ENCODE results near the gene SHC3. TPM values are rescaled to one million over a fixed set of nuclear protein-coding genes. Genes with fewer than 3 reads are reported as not detected.

Gene SHC3
- total RNA-seq, 1 donor from 2014 or later: 49.3 TPM

DNA sequence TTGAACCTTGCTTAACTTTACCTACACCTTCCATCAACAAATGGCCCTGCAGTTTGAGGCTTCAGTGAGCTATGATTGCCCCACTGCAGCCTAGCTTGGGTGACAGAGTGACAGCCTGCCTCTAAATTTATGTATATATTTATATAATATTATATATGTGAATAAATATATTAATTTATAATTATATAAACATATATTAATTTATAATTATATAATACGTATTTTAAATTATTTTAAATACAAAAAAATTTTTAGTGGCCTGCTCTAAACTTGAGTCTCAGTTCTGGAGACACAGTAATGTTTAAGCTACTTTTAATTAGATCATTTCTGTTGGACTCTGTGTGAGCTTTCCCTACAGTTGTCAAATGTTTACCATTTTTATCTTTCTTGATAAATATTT lies 9.3 kb upstream of the SHC3 start:
- DNase-seq (ENCODE audit: low spot score in 2 of 2) (no peak), FAIRE-seq (no peak)

DNA sequence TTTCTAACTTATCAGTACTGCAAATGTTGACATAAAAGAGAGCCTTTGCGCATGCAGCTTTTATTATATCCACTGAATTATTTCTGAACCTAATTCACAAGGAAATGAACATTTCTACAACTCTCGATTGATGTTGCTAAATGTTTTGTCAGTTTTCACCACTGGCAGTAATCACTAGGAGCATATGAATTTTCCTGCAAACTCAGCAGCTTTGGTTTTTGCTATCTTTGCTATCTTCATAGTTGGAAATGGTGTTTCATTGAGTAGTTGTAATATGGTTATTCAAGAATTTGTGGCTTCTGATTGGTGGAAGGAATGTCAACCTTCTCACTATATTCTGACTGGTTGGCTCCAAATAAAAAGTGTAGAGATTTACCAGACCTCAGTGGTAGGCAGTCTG lies 8.9 kb upstream of the SHC3 start:
- DNase-seq (ENCODE audit: low spot score in 2 of 2) (no peak), FAIRE-seq (no peak)

DNA sequence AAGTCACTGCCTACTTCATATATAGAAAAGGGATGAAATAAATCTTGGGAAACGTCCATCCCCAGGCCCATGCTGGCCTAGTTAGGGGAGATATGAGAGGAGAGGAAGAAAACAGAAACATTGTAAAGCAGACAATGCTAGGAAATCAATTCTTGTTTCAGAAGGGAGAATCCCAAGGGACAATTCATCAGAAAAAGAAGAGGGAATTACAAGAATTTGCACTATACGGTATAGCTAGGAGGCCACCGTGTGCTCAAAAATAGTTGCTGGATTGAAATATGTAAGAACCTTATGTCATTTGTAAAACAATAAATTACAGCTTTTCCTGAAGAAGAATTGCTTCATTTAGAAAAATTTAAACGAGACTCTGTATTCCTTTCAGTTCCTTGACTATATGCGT lies 8.3 kb upstream of the SHC3 start:
- FAIRE-seq (no peak), DNase-seq (ENCODE audit: low spot score in 2 of 2) (no peak)

DNA sequence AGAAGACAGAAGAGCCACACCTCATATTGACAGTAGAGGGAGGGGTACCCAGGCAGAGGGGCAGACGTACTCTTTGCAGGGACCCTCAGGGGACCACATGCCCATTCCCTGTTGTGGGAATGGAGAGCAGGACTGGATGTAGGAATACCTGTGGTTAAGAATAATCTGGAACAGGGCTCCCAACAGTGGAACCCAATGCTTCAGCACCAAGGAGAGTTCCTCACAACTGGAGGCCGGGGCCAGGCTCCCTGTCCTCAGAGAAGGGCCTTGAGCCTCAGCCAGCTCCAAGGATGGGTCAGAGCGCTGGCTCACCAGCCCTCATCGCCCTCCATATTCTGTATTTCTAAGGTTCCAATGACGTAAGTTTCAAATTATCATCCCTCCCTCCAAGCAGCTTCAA lies 7.4 kb upstream of the SHC3 start:
- FAIRE-seq: no peak
- DNase-seq (ENCODE audit: low spot score in 2 of 2): no peak

DNA sequence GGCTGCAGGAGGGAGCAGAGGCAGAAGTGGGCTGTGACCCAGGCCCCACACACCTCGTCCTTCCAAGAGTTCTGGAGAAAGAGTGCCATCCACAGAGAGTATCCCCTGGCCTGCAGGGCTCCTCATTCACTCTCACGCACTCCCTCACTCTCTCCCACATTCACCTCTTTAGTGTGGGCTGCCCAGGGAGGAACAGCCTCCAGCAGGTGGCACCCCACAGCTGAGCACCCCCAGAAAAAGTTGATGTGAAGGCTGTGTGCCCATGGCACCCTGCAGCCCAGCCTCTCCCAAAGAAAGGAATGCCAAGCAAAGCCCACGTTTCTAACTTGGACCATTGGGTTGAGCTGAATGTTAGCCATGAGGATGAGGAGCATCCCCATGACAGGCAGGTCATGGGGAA lies 4.5 kb upstream of the SHC3 start:
- FAIRE-seq (no peak), DNase-seq (ENCODE audit: low spot score in 2 of 2) (no peak)

DNA sequence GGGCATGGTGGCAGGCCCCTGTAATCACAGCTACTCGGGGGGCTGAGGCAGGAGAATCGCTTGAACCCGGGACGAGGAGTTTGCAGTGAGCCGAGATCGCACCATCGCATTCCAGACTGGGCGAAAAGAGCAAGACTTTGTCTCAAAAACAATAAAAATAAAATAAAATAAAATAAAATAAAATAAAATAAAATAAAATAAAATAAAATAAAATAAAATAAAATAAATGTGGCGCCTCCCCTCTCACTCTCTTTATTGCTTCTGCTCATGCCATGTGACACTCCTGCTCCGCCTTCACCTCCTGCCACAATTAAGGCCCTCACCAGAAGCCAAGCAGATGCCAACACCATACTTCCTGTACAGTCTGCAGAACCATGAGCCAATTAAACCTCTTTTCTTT lies 3.8 kb upstream of the SHC3 start:
- FAIRE-seq: no peak

DNA sequence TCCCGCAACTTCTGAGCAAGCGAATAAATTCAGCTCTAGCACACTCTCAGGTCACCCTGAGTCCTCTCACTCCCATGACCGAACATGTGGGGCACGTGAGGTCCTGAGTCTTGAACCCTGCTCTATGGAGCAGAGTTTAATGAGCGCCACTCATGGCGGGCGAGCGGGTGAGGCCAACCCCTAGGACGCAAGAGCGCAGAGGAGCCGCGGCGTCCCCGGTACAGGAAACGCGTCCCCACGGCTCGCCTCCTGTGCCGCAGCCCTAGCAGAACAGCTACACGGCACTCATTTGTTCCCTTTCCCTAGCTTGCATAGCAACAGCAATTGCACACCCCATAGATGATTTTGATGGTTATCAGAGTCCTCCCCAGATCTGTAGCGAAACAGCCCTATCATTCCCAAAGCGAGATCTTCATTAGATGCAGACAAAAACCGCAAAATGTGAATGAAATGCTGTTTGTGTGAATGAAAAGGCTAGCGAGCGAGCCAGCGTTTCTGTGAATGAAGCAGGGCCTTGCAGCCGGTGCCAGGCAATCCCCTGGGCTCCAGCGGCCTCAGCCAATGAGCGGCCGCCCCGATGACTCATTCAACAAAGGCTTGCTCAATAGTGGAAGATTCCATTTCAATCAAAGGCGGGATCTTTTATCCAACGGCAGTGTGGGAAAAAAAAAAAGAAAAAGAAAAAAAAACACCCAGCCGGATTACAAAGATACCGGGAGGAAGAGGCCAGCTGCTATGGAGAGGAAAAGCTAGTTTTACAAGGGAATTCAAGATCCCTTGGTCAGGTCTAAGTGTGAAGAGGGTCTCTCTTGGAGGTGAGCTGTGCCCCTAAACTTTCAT lies 1.5 kb upstream of the SHC3 start:
- peak; percentile 86 to 88 for DNase-seq (ENCODE audit: low spot score in 2 of 2)
- FAIRE-seq: peak; percentile 94

More for the DNA sequence above, 3.8 kb upstream of the SHC3 start:
- DNase-seq (ENCODE audit: low spot score in 2 of 2): no peak

DNA sequence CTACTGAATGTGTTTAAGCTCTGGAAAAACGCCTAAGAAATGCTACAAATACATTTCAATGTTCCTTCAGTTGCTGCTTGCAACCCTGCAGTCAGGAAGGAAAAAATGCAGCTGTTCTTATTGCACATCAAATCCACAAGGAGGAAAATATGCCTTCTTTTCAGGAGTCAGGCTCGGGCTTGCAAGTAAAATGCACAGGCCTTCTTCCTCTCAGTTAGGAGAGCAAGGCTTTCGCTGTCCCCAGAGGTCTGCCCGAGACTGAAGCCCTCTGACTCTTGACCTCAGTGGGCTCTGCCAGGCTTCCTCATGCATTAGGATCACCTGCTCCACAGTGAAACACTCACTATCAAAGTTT lies 899 bp upstream of the SHC3 start:
- DNase-seq (ENCODE audit: low spot score in 2 of 2) (no peak), FAIRE-seq (no peak)

DNA sequence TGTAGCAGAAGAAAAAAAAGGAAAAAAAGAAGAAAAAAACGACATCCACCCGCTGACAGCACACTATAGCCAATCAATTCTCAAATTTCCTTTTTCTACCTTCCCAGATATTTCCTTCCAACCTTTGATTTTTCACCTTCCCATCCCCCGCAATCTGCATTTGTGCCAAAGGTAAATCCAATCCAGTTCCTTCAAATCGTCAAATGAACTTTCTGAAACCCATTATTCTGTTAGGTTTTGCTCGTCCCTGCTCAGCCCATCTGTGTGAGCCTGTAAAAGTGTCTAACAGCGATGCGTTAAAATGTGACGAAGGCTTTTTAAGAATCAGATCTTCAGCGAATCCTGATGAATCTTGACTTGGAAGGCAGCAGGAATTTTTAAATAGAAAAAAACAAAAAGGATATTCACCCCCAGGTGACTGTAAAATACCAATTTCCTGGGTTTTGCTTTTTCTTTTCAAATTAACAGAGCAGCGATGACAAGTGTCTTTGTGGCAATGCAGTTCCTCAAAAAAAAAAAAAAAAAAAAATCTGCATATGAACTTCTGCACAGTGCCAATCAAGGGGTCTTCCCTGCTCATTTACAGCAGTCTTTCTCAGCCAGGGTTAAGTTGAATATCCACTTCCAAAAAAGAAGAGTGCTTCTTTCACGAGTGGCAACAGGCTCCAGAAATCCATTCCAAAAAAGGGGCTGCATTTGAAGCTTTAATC lies 367 bp upstream of the SHC3 start:
- DNase-seq (ENCODE audit: low spot score in 2 of 2): no peak
- FAIRE-seq: no peak

DNA sequence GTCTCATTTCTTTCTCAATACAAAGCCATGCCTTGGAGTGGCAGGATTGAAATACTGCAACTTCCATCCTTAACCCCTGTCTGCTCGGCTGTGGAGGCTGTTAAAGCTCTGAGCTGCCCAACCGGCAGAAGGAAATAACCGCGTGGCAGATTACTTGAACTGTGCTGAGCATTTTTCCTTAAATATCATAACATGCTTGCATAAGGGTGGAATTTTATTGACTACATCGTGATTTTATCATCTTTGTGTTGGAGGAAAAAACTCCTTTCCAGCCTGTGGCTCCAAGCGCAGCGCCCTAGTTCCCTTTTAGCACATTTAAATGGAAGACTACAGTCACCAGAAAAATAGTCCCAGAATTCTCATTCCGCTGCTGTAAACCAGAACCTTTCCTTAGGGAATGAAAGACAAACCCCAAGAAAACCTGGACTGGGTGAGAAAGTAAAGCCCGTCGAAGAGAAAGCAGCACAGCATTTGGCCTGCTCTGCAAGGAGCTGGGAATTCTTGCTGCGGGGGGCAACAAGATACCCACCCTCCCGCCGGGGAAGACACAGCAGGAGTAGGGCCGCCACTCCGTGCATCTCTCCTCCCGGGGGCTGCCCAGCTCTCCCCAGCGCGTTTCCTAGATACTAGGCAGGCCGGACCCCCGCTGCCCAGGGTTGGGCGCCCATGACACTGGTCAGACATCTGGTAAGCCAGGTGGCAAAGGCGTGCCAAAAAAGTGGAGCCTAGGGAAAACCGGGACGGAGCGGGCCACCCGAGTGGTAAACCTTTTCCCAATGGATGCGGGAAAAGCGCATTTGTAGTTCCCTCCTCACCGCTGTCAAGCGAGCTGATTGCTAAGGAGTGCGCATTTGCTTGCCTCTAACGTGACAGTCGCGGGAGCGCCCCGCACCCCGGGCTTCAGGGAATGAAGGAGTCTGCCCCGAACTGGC lies 1.3 kb downstream of the SHC3 start:
- DNase-seq (ENCODE audit: low spot score in 2 of 2): no peak

DNA sequence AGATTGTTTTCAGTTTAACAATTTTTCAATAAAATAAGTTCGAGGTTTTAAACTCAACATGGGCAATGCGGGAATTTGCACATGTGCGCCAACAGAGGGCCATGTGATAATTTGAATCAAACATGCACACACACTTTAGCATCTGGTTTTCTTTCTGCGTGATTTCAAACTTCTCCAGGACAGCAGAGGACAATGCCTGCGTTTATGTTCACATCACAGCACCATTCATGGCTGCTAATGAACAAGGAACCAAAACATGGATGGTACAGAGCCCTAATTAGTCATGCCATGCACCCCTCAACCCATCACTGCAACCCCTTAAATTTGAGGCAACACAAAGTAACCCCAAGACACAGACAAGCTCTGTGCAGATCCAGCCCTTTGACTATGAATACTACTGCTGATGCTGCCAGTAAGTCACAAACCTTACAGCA lies 2.8 kb downstream of the SHC3 start:
- DNase-seq (ENCODE audit: low spot score in 2 of 2) (no peak), FAIRE-seq (no peak)

More for the DNA sequence above, 1.3 kb downstream of the SHC3 start:
- no peak for FAIRE-seq

DNA sequence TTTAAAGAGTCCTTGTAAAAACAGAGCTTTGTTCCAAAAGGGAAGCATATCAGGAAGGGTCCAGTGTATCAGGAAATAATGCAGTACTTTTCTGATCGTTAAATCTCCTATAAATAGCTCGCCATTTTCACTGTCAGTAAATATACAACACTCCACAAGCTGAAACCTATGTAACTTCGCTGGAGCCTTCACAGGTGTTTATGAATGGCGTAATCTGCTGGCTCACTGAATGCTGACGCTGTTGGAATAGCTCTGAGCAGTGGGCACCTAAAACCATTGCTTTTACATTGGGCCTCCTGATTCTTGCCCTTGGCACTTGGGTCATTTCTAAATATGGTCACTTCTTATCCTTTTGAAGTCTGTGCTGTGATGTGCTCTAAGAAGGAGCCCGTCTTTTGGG lies 4.3 kb downstream of the SHC3 start:
- FAIRE-seq: no peak

DNA sequence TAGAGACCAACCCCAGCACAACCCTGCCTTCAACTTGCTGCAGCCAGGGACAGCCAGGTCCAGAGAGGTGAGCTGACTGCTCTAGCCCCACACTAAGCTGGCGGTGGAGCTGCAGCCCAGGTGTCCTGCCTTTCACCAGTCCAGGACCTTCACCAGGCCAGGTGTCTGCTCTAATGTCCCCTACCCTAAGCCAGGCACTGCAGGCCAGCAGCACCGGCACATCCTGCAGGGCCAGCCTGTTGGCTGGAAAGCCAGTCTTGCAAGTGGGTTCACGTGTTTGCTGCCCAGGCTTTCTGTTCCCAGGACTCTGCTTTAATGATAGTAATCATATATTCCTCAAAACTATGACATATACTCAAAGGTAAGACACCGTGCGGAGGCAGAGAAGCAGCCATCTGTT lies 5.5 kb downstream of the SHC3 start:
- DNase-seq (ENCODE audit: low spot score in 2 of 2) (no peak), FAIRE-seq (no peak)

More for the DNA sequence above, 4.3 kb downstream of the SHC3 start:
- no peak for DNase-seq (ENCODE audit: low spot score in 2 of 2)

DNA sequence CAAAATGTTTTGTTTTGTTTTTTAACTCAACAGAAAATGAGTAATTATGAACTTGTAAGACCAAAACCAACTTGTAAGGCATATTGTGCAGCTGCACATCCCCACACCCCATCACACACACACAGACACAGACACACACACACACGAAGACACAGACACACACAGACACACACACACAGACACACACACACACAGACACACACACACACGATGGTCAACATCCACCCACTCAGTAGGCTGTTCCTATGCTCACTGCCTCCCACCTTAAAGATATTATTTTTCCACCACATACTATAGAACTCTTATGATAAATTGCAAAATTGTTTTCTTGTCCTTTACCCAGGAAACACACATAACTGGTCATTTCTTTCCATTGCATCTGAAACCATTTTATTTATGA lies 6.2 kb downstream of the SHC3 start:
- DNase-seq (ENCODE audit: low spot score in 2 of 2) (no peak), FAIRE-seq (no peak)

DNA sequence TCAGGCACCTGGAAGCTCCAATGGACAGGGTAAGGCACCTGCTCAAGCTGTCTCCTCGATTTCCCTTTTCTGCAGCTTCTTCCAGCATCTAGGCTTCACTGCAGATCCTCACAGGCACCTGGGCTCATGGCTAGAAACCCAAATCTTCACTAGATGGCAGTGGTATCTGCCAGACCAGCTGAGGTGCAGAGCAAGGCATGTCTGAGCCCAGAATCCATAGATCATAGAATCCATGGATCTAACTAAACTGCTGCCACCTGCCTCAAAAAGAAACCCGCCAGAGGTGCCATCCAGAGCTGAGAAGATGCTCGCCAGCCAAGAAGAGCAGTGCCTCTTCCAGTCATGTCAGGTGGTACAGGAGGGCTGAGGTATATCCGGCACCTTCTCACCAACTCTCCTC lies 6.9 kb downstream of the SHC3 start:
- no peak for DNase-seq (ENCODE audit: low spot score in 2 of 2)
- no peak for FAIRE-seq

DNA sequence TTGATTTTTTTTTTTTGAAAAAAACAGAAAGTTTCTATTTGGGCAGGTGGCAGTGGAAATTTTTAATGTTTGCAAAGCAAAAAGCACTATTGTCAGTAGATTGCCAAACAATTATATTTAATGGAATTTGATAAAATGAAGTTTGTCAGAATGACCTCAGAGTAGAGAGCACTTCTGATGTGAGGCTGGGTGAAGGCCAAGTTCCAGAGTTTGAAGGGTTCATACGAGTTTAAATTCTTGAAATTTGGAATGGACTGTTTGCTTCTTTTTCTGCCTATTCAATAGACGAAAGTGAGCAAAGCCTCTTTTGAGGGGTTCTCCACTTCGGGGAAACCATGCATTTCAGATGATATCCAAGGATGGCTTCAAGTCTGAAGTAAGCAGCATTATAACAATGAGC lies 7.4 kb downstream of the SHC3 start:
- FAIRE-seq (no peak), DNase-seq (ENCODE audit: low spot score in 2 of 2) (no peak)

DNA sequence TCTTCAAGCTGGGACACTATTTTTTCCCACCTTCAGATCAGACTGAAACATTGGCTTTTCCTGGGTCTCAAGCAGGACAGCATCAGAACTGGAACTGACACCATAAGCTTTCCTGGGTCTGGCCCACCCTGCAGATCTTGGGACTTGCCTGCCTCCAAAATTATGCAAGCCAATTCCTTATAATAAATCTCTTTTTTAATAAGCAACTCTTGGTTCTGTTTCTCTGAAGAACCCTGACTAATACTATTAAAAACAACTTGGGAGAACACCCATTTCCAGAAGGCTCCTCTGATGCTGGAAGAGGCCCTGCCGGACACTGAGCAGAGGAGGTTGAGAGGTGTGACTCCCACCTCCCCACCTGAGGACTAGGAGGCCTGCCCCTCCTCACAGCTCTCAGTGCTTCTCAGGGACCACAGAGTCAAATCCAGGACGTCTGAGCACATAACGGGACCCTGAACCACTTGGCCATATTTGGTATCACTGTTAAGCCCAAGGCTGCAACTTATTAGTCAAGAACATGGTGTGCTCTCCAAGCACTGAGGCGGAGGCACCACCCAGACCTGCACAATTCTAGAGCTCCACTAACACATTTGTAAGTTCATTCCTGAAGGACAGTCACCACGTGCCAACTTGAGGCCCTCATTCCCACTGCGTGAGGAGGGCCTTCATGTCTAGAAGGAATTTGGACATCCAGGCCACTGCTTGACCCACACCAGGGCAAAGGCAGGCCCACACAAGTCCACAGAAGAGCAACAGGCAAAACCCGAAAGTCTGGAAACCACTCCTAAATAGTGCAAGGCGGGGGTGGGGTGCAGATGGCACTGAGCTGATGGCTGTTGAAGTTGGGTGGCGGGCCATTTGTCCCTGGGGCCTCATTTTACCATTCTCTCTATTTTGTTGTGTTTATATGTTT lies 9.5 kb downstream of the SHC3 start:
- FAIRE-seq: no peak

DNA sequence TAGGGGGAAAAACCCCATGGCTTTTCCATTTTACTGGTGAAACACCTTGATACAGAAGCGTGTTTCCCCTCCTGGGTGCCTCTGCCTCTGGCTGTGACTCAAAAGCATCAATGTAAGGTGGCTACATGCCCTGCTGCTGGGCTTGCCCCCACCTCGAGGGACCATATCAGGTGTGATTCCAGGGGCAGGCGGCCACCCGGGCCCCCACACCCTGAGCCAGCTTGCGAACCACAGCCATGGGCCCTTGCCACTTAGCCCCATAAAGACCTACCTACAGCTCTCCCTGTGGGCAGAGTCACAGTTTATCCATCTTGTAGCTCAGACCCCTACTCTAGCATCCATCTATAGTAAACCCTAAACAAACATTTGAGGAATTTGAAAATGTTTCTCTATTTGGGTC lies 10.8 kb downstream of the SHC3 start:
- FAIRE-seq (no peak), DNase-seq (ENCODE audit: low spot score in 2 of 2) (no peak)

More for the DNA sequence above, 9.5 kb downstream of the SHC3 start:
- DNase-seq (ENCODE audit: low spot score in 2 of 2): no peak

DNA sequence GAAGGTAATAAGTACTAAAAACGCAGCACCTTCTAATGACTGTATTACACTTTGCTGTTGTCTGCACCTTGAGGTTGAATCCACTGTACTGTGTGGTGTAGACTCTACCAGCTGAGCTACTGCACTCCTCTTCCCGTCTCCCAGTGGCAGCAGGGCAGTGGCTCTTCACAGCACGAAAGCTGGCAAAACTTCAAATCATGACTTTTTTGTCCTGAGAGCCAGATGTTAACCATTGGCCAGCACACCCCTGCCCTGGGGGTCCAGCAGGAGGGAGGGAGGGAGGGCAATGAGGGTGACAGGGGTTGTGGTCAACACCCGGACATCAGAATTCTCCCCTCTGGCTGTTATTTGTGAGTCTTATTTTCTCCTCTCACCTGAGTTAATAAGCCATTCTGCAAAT lies 11.8 kb downstream of the SHC3 start:
- no peak for FAIRE-seq
- no peak for DNase-seq (ENCODE audit: low spot score in 2 of 2)

DNA sequence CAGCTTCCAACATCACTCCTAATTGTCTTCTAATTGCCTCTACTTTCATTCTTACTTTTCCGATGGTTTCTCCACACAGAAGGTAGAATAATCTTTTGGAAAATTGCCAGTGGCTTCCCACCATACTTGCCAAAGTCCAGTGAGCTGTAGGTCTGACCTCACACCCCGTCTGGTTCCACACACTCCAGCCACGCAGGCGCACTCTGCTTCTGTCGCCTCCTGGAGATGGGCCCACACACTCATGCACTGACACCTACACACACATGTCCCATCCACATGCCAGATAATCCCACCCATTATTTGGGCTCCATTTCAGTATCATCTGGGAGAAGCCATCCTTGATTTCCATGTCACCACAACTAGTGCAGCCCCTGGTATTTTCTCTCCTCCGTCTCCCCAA lies 12.7 kb downstream of the SHC3 start:
- no peak for FAIRE-seq
- DNase-seq (ENCODE audit: low spot score in 2 of 2): no peak
